Sigmoid colon (tissue), 7 donors: ENCODE data around the gene DIP2B. TPM values are rescaled to one million over a fixed set of nuclear protein-coding genes. Genes with fewer than 3 reads are reported as not detected.

Experiments
- DNase-seq: peaks from one replicate; pipeline ENCODE4 v3.0.0-alpha.2; 2019
- H3K27ac ChIP-seq, 4 donors: fragments of 200-600 bp; sonication (generic); one replicate each; pipeline ENCODE4 v1.5.1; 2016 to 2019; ENCODE audit warnings: mild to moderate bottlenecking in 1 of 4
- H3K27me3 ChIP-seq, 3 donors: fragments of 200-600 bp; sonication (generic); one replicate each; pipeline ENCODE4 v1.5.1; 2019; ENCODE audit warnings: mild to moderate bottlenecking in 1 of 3
- H3K36me3 ChIP-seq, 4 donors: fragments of 200-600 bp; sonication (generic); one replicate each; pipeline ENCODE4 v1.5.1; 2016 to 2019
- H3K4me1 ChIP-seq, 4 donors: fragments of 200-600 bp; sonication (generic); one replicate each; pipeline ENCODE4 v1.5.1; 2017 to 2019
- H3K4me3 ChIP-seq, 4 donors: fragments of 200-600 bp; sonication (generic); one replicate each; pipeline ENCODE4 v1.5.1; 2017 to 2019; ENCODE audit warnings: mild to moderate bottlenecking in 2 of 4, moderate library complexity in 1 of 4
- H3K9me3 ChIP-seq, 4 donors: fragments of 200-600 bp in 3 of 4; sonication (generic) in 3 of 4; one replicate each; pipeline versions ENCODE4 v1.5.1 to v1.6.1; 2013 to 2019
- EP300 ChIP-seq, 4 donors: sonication (generic); formaldehyde crosslinking; IDR thresholded peaks; one replicate each; pipeline ENCODE4 v1.6.1; 2017; ENCODE audit warnings: antibody characterized with exemption in 4 of 4
- POLR2A ChIP-seq, 2 donors: fragments of 450-650 bp; IDR thresholded peaks; one replicate each; pipeline ENCODE4 v1.6.1; 2016; ENCODE audit warnings: antibody characterized with exemption in 2 of 2, mild to moderate bottlenecking in 2 of 2, moderate library complexity in 2 of 2
- POLR2AphosphoS5 ChIP-seq, 4 donors: sonication (generic); formaldehyde crosslinking; IDR thresholded peaks; one replicate each; pipeline ENCODE4 v1.6.1; 2017; ENCODE audit warnings: antibody characterized with exemption in 4 of 4
- WGBS, 2 donors: extraction: QIAGEN DNeasy Blood & Tissue Kit; methylation state at CpG; one replicate each; pipeline ENCODE4 v1.1.7; 2013; 5-methylcytosine and 5-hydroxymethylcytosine counted together
- intact Hi-C: fragments of 100-400 bp; cut with DNase I; formaldehyde crosslinking; loops from one replicate; pipeline ENCODE4 v1.15.1; 2023
- polyA plus RNA-seq, 3 donors: library from polyadenylated mRNA; stranded (reverse); fragments of 200-250 nt; gene quantifications; one replicate each; pipeline ENCODE4 v1.2.3, GENCODE V29; 2013
- total RNA-seq, 4 donors: library from RNA; depleted of rRNA; stranded (reverse); fragments of >200 nt; gene quantifications; one replicate each; pipeline ENCODE4 v1.1.0, GENCODE V29; 2016
- TF ChIP-seq, protein P1 (sequence below), 4 experiments: fragments of 450-650 bp in 3 of 4; fragments of 200-600 bp in 1 of 4; IDR thresholded peaks; one replicate each; pipeline ENCODE4 v1.5.1; 2016 to 2019; ENCODE audit warnings: antibody characterized with exemption in 4 of 4, mild to moderate bottlenecking in 3 of 4, moderate library complexity in 2 of 4
- donor health status: healthy with polysubstance abuse.
- donor health status: Bipolar disorder and iron deficiency.
- donor health status: healthy.

DIP2B gene
- total and polyA plus RNA-seq, 7 donors: 7.2 to 28.0 (median 16.4) TPM

DNA sequence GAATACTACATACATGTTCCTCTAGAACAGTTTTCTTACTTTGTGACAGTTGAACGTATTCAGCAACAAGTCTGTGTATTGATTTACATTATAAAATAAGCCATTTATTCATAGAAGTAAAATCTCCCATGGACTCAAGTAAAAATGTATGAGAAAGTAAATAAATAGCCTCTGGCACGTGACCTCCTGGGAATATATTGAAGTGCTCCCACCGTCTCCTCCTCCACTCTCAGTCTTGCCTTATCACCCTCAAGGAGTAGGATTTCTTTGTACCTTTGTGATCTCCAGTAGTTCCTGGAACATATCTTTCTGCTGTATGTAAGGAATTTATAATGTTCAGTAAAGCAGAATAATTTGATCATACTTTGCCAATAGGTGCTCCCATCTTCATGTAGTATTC is 90.9 kb downstream of the DIP2B start:
- intact Hi-C loops: no loop called here
- Histone ChIP-seq H3K36me3 (no peaks in the 10 kb centered on the region), H3K4me1 (peaks cover 0 to 18% (median 5%) of the 10 kb centered on the region in 4 donors), H3K4me3 (no peak overlapping the region), H3K27me3 (no peaks in the 10 kb centered on the region), H3K27ac (no peak overlapping the region), H3K9me3 (no peaks in the 10 kb centered on the region)
- no peak for DNase-seq
- TF ChIP-seq, protein P1, sequence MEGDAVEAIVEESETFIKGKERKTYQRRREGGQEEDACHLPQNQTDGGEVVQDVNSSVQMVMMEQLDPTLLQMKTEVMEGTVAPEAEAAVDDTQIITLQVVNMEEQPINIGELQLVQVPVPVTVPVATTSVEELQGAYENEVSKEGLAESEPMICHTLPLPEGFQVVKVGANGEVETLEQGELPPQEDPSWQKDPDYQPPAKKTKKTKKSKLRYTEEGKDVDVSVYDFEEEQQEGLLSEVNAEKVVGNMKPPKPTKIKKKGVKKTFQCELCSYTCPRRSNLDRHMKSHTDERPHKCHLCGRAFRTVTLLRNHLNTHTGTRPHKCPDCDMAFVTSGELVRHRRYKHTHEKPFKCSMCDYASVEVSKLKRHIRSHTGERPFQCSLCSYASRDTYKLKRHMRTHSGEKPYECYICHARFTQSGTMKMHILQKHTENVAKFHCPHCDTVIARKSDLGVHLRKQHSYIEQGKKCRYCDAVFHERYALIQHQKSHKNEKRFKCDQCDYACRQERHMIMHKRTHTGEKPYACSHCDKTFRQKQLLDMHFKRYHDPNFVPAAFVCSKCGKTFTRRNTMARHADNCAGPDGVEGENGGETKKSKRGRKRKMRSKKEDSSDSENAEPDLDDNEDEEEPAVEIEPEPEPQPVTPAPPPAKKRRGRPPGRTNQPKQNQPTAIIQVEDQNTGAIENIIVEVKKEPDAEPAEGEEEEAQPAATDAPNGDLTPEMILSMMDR (IDR thresholded peaks at IDR 0.05): no peak
- TF ChIP-seq POLR2AphosphoS5 (IDR thresholded peaks at IDR 0.05) (no peak), EP300 (IDR thresholded peaks at IDR 0.05) (no peak), POLR2A (IDR thresholded peaks at IDR 0.05) (no peak)
- WGBS, 2 donors: 94% methylated on average over 3 of the region's 3 CpGs

DNA sequence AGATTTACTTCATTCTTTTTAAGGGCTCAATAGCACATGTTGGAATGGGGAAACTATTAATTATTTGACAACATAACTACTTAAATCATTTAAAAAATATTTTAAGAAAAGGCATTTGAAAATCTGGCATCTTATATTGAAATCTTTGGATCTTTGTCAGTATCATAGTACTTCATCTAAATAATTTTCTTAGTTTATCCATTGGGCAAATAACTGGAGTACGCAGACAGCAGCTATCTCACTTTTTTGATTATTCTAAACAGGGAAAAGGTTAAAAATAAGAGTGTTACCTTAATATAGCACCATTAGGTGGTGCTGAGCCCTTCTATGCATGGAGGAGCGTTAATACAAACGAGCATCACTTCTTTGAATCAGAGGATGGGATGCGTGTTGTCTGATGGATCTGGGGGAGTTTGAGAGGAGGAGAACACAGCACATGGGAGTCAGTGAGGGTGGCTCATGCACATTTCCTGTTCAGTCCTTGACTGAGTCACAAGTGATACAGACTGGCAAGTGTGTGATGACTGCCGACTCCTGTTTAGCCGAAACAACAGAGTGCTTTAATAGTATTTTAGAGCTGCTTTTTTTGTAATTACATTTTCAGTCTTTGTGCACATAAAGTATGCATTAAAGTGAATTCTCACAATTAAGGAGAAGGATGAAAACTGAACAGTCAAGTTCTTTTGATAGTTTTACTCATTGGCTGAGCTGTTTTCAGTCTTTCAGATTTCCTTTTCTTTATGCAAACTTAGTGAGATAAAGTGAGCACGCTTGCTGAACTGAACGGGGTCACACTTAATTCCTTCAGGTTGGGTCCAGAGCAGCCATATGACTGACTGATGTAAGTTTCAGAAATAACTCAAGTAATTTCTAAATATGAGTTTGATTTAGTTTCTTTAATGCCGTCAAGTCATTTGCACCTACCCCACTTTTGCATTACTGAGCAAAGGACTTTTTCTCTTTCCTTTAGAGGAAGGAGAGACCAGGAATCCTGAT is 92.7 kb downstream of the DIP2B start:
- WGBS, 2 donors: 61 to 78% methylated on average over 9 of the region's 9 CpGs
- no peak for DNase-seq
- intact Hi-C loops: no loop called here
- Histone ChIP-seq H3K36me3 (no peaks in the 10 kb centered on the region), H3K4me3 (no peak overlapping the region), H3K4me1 (peaks cover 0 to 21% (median 5%) of the 10 kb centered on the region in 4 donors), H3K9me3 (no peaks in the 10 kb centered on the region), H3K27me3 (no peaks in the 10 kb centered on the region), H3K27ac (peak overlapping the region in 2 of 4 donors; percentile 22 to 28)
- TF ChIP-seq EP300 (IDR thresholded peaks at IDR 0.05) (no peak), POLR2AphosphoS5 (IDR thresholded peaks at IDR 0.05) (no peak), POLR2A (IDR thresholded peaks at IDR 0.05) (no peak)
- TF ChIP-seq, protein P1 (IDR thresholded peaks at IDR 0.05): no peak

- intact Hi-C loops: no loop called here
- Histone ChIP-seq H3K4me3 (no peak overlapping the region), H3K9me3 (no peaks in the 10 kb centered on the region), H3K36me3 (no peaks in the 10 kb centered on the region), H3K27ac (peak overlapping the region in 2 of 4 donors; percentile 22 to 28), H3K4me1 (peaks cover 0 to 26% (median 8%) of the 10 kb centered on the region in 4 donors), H3K27me3 (no peaks in the 10 kb centered on the region)
- 87 to 89% methylated on average over 2 of the region's 2 CpGs for WGBS, 2 donors
- no peak for TF ChIP-seq EP300 (IDR thresholded peaks at IDR 0.05)
- TF ChIP-seq, protein P1 (IDR thresholded peaks at IDR 0.05): no peak
- TF ChIP-seq POLR2AphosphoS5 (IDR thresholded peaks at IDR 0.05): no peak
- no peak for TF ChIP-seq POLR2A (IDR thresholded peaks at IDR 0.05)
- DNase-seq: no peak
These were observed 93.6 kb downstream of the DIP2B start for GRCh38 chr12:50598321-50598862.

GRCh38 chr12:50599366-50600095 is 94.7 kb downstream of the DIP2B start:
- TF ChIP-seq EP300 (IDR thresholded peaks at IDR 0.05) (no peak), POLR2A (IDR thresholded peaks at IDR 0.05) (no peak), POLR2AphosphoS5 (IDR thresholded peaks at IDR 0.05) (no peak)
- TF ChIP-seq, protein P1 (IDR thresholded peaks at IDR 0.05): no peak
- Histone ChIP-seq H3K4me1 (peaks cover 0 to 33% (median 20%) of the 10 kb centered on the region in 4 donors), H3K27me3 (no peaks in the 10 kb centered on the region), H3K36me3 (no peaks in the 10 kb centered on the region), H3K27ac (no peak overlapping the region), H3K9me3 (no peaks in the 10 kb centered on the region), H3K4me3 (no peak overlapping the region)
- 84 to 90% methylated on average over 7 of the region's 7 CpGs for WGBS, 2 donors
- no peak for DNase-seq
- intact Hi-C loops: no loop called here
